Measurements from ENCODE around the gene KCNIP1. TPM values are rescaled to one million over a fixed set of nuclear protein-coding genes. Genes with fewer than 3 reads are reported as not detected.

KCNIP1 gene
- total RNA-seq, 1 experiment from 2014 or later = not detected

DNA sequence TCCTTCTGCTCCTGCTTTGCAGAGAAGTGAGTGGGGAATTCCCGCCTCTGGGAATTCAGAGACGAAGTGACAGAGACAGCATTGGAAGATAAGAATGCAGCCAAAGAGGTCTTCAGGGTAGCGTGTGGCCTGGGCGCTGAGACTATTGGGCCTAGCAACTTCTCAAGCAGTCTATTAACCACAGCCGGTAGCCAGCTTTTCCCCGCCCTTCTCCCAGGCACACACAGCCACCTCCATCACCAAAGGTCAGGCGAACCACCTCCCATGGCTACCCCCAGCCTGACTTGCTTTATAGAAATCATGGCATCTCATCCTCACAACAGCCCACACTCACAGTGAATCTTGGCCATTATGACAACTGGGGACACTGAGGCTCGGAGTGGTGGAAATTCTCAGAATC, 124.2 kb downstream of the KCNIP1 start (continued):
- TF ChIP-seq RAD21 (IDR thresholded peaks at IDR 0.05; ENCODE audit: low read depth) = no peak
- TF ChIP-seq MAX (IDR thresholded peaks at IDR 0.05) = no peak
- no peak for TF ChIP-seq EZH2 (IDR thresholded peaks at IDR 0.05)

GRCh38 chr5:170628691-170629565, 125.1 kb downstream of the KCNIP1 start:
- no peaks in the 10 kb centered on the region for H3K36me3 ChIP-seq (ENCODE audit: control insufficient read depth in 1 of 2, insufficient read depth in 2 of 2, low read length in 2 of 2)
- no peak for ATAC-seq
- no TSS peak for BruUV-seq (replicated peaks)
- no peak for DNase-seq (ENCODE audit: low read depth, low spot score)
- intact Hi-C loops (cut with micrococcal nuclease) = no loop called here
- H3K9me2 ChIP-seq (ENCODE audit: insufficient read depth) = no peaks in the 10 kb centered on the region
- no peaks in the 10 kb centered on the region for H4K20me1 ChIP-seq (ENCODE audit: insufficient read depth)
- H3K27me3 ChIP-seq (ENCODE audit: insufficient read depth, low read length) = no peaks in the 10 kb centered on the region
- H3K4me1 ChIP-seq (ENCODE audit: control insufficient read depth in 1 of 2, insufficient read depth in 2 of 2, low read length in 2 of 2) = peaks cover 3 to 18% of the 10 kb centered on the region in 2 experiments; a peak in 3 of 4 replicates
- no peaks in the 10 kb centered on the region for H3K9me3 ChIP-seq (ENCODE audit: control insufficient read depth in 1 of 2, insufficient read depth in 1 of 2, low read depth in 1 of 2, low read length in 2 of 2)
- no peak overlapping the region for H3K9ac ChIP-seq (ENCODE audit: low read length)
- ChIA-PET POLR2A (no interaction called here), RAD21 (ENCODE audit: low non-redundant PET in 1 of 2, low total read pairs in 2 of 2, uncharacterized antibody in 2 of 2, unreplicated experiment in 2 of 2) (no interaction called here), CTCF (no interaction called here)
- no peaks in the 10 kb centered on the region for H3K79me2 ChIP-seq (ENCODE audit: insufficient read depth, low read length)
- no peak overlapping the region for H2AFZ ChIP-seq (ENCODE audit: low read depth, low read length, poor library complexity, severe bottlenecking)
- no peak overlapping the region for H3K4me2 ChIP-seq (ENCODE audit: low read length)
- no peak overlapping the region for H3K4me3 ChIP-seq (replicated peaks in 1 of 2; ENCODE audit: low read depth in 1 of 2, low read length in 2 of 2)
- TF ChIP-seq SP1 (IDR thresholded peaks at IDR 0.05; ENCODE audit: low read depth) (no peak), YY1 (IDR thresholded peaks at IDR 0.05; ENCODE audit: extremely low read depth, insufficient replicate concordance, low read depth, low read length) (no peak), TCF7L2 (IDR thresholded peaks at IDR 0.05; ENCODE audit: borderline replicate concordance, extremely low read depth, insufficient read depth, insufficient read length) (no peak), ZFX (IDR thresholded peaks at IDR 0.05) (no peak), POLR2A (IDR thresholded peaks at IDR 0.05; ENCODE audit: borderline replicate concordance, extremely low read depth, insufficient read depth, insufficient read length) (no peak), ZBTB33 (IDR thresholded peaks at IDR 0.05; ENCODE audit: extremely low read depth, insufficient replicate concordance, low read length) (no peak), JUND (IDR thresholded peaks at IDR 0.05) (no peak), EZH2phosphoT487 (IDR thresholded peaks at IDR 0.05; ENCODE audit: borderline replicate concordance) (no peak), EGR1 (IDR thresholded peaks at IDR 0.05; ENCODE audit: low read depth) (no peak), POLR2AphosphoS5 (IDR thresholded peaks at IDR 0.05; ENCODE audit: low read depth, low read length) (no peak), FOSL1 (IDR thresholded peaks at IDR 0.05; ENCODE audit: low read depth) (no peak)
- TF ChIP-seq, protein P1, sequence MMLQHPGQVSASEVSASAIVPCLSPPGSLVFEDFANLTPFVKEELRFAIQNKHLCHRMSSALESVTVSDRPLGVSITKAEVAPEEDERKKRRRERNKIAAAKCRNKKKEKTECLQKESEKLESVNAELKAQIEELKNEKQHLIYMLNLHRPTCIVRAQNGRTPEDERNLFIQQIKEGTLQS (IDR thresholded peaks at IDR 0.05) = no peak
- H3K27ac ChIP-seq (ENCODE audit: low read depth, low read length) = no peak overlapping the region
